ENCODE results near the gene FRG1.
"Not testable (repeated sequence)": the region's sequence is repeated elsewhere in the genome, so short reads cannot be mapped to it uniquely, and the experiment has no call there.

FRG1 gene

GRCh38 chr4:189940178-189941004 is at the start of gene FRG1:
Gene FRG1, plus strand, starts transcription at chr4:189940872. Its CDS starts 138 bp downstream, at chr4:189941010.
- peak; percentile 96 for DNase-seq

- no peak for DNase-seq
Observed at GRCh38 chr4:189897667-189898066, 43.0 kb upstream of the FRG1 start.

- not testable (repeated sequence) for DNase-seq
Observed at GRCh38 chr4:189899481-189900015, 41.1 kb upstream of the FRG1 start.

GRCh38 chr4:189904420-189905027 is 36.1 kb upstream of the FRG1 start:
- DNase-seq, result peak; percentile 72

GRCh38 chr4:189912170-189912569 is 28.5 kb upstream of the FRG1 start:
- no peak for DNase-seq

GRCh38 chr4:189917161-189917891 is 23.3 kb upstream of the FRG1 start:
- DNase-seq, result no peak

GRCh38 chr4:189921058-189921457 is 19.6 kb upstream of the FRG1 start:
- DNase-seq, result no peak

- DNase-seq, result not testable (repeated sequence)
Observed at GRCh38 chr4:189926742-189927141, 13.9 kb upstream of the FRG1 start.

- no peak for DNase-seq
Observed at GRCh38 chr4:189941005-189941450, 356 bp downstream of the FRG1 start.

GRCh38 chr4:189942412-189942811 is 1.7 kb downstream of the FRG1 start:
- DNase-seq, result not testable (repeated sequence)

- not testable (repeated sequence) for DNase-seq
Observed at GRCh38 chr4:189944077-189944476, 3.4 kb downstream of the FRG1 start.

GRCh38 chr4:189946906-189947305 is 6.2 kb downstream of the FRG1 start:
- DNase-seq, result not testable (repeated sequence)

- not testable (repeated sequence) for DNase-seq
Observed at GRCh38 chr4:189948486-189948885, 7.8 kb downstream of the FRG1 start.

- DNase-seq, result not testable (repeated sequence)
Observed at GRCh38 chr4:189969291-189969690, 28.6 kb downstream of the FRG1 start.

- DNase-seq, result no peak
Observed at GRCh38 chr4:189973646-189974045, 33.0 kb downstream of the FRG1 start.

GRCh38 chr4:189974056-189974455 is 33.4 kb downstream of the FRG1 start:
- DNase-seq, result no peak

- DNase-seq, result no peak
Observed at GRCh38 chr4:189979196-189980047, 38.8 kb downstream of the FRG1 start.

GRCh38 chr4:189980292-189980691 is 39.6 kb downstream of the FRG1 start:
- not testable (repeated sequence) for DNase-seq

- DNase-seq, result no peak
Observed at GRCh38 chr4:189981970-189982369, 41.3 kb downstream of the FRG1 start.

GRCh38 chr4:189983916-189984526 is 43.3 kb downstream of the FRG1 start:
- DNase-seq, result not testable (repeated sequence)

GRCh38 chr4:189984661-189985060 is 44.0 kb downstream of the FRG1 start:
- DNase-seq, result not testable (repeated sequence)

Data from fibroblast of skin of right biceps (primary cell).